ENCODE results near the gene ADCY4.
"Not testable (repeated sequence)": the region's sequence is repeated elsewhere in the genome, so short reads cannot be mapped to it uniquely, and the experiment has no call there.

Gene ADCY4

GRCh38 chr14:24334431-24335291, at the start of gene ADCY4:
Gene ADCY4, minus strand, starts transcription at chr14:24335071. Its CDS starts 419 bp downstream, at chr14:24334652.
- DNase-seq (ENCODE audit: low spot score) = no peak

DNA sequence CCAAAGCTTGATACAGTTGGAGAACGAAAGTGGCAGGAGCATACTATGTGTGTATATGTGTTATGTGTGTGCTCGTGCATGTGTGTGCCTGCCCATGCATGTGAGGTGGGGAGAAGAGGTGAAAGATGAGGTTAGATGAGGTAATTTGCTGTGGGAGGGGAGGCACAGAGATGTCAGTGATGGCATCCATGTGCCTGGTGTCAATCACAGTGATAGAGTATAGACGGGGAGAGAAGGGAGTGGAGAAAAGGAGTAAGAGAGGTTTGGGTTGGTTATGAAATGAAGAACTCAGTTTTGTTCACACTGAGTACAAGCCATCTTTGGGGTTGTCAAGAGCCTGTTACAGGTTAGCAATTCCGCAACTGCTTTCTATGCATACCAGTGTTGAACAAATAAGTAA, 49.3 kb upstream of the ADCY4 start:
- no peak for DNase-seq (ENCODE audit: low spot score)

- DNase-seq (ENCODE audit: low spot score) = no peak
Observed at GRCh38 chr14:24382064-24382371, 47.1 kb upstream of the ADCY4 start.

DNA sequence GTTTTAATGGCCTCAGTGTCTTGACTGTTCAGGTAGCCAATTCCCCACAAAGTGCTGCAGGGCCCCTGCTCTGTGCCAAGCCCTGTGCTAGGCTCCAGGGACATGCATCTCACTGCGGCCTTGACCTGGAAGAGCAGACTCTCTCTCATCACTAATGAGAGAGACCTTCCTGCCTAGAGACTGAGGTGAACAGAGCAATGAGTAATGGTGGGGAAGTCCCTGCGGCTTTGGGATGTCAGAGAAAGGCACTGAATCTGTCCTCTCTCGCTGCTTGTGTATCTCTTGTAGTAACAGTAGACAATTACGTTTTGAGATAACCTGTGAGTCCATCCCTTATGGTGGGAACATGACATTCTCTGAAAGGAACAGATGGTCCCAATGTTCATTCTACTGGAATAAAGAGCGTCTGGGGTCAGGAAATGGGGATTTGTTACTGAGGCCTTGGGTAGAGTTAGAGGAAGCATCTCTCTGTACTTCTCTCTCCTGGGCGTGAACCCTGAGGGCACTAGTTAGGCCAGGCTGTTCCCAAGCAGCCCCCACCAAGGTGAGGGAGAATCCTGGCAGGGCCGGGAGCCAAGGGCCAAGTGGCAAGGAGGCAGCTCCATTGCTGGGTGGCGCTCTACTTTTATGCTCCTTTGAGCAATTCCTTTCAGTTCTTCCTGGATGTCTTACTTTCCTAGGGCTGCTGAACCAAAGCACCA, 46.6 kb upstream of the ADCY4 start:
- no peak for DNase-seq (ENCODE audit: low spot score)

DNA sequence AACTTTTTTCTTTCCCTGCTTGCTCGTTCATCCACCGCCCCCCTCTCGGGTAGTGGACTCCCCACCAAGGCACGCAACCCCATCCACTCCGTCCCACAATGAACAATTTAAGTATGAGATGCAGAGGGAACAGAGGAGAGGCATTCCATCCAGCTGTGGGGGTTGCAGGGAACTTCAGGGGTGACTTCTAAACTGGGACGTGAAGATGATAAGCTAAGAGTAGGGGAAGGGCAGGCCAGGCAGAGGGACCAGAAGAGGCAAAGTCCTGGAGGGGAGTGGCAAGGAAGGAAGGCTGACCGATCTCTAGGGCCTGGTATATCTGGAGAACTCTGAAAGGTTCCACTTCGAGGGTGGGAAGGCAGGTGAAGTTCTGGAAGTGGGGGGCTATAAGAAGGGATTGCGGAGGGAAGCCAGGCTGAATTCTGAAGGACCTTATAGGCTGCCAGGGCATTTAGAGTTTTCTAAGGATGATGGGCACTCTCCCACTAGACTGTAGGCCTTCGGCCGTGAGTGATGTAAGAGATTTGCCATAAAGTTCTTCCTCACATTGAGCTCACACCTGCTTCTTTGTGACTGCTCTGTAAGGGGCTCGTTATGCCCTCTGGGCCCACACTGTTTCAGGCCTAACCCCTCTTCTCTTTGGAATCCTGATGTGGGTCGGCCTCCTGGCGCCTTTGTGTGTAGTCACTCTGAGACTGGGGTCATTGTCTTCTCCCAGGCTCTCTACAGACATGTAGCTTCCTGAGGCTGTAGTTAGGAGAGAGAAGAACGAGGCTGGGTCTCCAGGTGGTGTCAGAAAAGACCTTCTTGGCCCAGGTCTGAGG, 45.2 kb upstream of the ADCY4 start:
- no peak for DNase-seq (ENCODE audit: low spot score)

DNA sequence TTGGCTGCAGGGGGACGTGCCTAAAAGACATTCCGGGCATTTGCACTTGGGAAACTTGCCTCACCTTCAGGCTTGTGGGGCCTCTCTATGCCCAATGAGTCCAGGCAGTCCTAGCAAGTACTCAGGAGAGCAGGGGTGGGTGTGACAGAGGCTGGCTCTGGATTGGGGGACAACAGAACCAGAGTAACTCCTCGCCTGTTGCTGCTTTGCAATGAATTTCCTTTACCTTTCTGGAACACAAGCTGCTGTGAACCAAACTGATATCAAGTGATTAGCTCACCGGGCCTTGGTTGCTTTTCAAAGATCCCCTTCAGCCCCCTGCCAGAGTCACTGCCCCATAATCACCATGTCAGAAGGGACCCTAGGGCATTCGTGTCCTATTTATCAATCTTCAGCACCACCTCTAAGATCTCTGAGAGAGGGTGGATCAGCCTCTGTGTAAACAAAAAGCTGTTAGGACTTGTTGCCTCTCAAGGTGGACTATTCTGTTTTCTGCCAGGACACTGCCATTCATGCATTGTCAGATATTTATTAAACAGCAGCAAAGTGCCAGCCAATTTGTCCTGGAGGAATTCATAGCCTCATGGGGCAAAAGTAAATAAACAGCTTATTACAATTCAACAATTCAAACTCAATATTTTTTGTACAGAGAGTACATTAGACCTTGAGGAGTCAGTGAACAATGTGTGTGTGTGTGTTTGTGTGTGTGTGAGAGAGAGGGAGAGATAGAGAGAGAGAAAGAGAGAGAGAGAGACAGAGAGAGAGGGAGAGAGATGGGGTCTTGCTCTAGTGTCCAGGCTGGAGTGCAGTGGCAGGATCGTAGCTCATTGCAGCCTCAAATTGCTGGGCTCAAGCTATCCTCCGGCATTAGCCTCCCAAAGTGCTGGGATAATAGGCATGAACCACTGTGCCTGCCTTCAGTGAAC, 44.4 kb upstream of the ADCY4 start:
- no peak for DNase-seq (ENCODE audit: low spot score)

GRCh38 chr14:24378327-24378726, 43.5 kb upstream of the ADCY4 start:
- DNase-seq (ENCODE audit: low spot score) = no peak

GRCh38 chr14:24377657-24378056, 42.8 kb upstream of the ADCY4 start:
- no peak for DNase-seq (ENCODE audit: low spot score)

GRCh38 chr14:24377126-24377525, 42.3 kb upstream of the ADCY4 start:
- no peak for DNase-seq (ENCODE audit: low spot score)

DNA sequence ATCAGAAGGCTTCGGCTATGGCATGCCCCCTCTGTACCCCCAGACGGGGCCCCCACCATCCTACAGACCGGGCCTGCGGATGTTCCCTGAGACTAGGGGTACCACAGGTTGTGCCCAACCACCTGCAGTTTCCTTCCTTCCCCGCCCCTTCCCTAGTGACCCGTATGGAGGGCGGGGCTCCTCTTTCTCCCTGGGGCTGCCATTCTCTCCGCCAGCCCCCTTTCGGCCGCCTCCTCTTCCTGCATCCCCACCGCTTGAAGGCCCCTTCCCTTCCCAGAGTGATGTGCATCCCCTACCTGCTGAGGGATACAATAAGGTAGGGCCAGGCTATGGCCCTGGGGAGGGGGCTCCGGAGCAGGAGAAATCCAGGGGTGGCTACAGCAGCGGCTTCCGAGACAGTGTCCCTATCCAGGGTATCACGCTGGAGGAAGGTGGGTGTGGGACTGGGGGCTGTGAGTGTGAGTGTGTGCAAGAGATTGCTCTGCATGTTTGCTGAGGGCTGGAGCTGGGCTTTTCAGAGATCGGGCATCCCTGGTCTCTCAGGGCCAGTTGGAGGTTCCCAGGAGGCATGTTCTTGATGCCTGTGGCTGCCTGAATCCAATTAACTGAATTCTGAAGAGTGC, 41.7 kb upstream of the ADCY4 start:
- no peak for DNase-seq (ENCODE audit: low spot score)

DNA sequence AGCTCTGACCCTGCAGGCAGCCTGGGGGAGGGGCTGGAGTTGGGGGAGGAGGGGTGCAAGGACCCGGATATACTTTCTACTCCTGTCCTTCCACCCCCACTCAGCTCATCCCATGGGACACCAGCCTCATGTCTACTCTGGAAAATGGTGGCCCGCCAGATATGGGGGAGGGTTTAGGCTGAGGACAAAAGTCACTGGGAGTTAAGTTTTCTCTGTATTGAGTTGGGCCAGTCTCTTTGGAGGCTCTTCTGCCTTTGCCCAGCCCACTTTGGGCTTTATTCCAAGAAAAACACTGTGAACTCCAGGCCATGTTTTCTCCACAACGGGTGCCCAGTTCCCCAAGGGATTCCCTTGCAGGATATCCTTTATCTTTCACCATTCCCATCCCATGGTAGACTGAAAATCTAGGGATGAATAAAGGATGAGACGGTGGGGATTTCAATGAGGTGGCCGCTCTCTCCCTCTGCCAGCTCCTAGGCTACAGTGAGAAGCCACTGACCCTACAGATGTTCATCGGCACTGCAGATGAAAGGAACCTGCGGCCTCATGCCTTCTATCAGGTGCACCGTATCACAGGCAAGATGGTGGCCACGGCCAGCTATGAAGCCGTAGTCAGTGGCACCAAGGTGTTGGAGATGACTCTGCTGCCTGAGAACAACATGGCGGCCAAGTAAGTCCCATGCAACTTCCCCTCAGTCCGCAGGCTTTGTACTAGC, 38.0 kb upstream of the ADCY4 start:
- DNase-seq (ENCODE audit: low spot score) = no peak

DNA sequence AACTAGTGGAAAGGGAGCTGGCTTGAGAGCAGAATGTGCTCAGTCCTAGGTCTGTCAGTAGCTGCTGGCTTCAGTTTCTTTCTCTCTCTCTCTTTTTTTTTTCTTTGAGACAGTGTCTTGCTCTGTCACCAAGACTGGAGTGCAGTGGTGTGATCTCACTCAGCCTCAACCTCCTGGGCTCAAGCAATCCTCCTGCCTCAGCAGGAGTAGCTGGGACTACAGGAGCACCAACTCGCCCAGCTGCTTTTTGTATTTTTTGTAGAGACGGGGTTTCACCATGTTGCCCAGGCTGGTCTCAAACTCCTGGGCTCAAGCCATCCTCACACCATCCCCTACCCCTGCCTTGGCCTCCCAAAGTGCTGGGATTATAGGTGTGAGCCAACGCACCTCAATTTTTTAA, 36.7 kb upstream of the ADCY4 start:
- DNase-seq (ENCODE audit: low spot score) = not testable (repeated sequence)

DNA sequence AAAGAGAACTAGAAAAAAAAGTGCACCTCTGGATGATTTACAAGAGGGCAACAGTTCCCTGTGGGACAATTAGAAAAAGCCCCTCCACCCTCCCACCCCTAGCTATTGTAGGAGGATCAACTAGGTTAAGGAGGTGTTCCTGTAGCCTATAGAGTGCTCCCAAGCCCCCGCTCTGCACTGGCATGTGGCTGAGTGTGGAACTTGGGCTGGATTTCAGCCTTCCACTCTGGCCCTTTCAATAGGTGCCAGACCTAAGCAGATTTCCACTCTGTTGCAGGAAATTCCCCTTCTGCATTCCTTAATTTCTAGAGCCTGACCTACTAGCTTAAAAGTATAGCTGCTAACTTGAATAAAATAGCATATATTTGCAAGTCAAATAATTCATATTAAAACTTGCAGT, 35.9 kb upstream of the ADCY4 start:
- no peak for DNase-seq (ENCODE audit: low spot score)

- no peak for DNase-seq (ENCODE audit: low spot score)
Observed at GRCh38 chr14:24369907-24370687, 35.2 kb upstream of the ADCY4 start.

DNA sequence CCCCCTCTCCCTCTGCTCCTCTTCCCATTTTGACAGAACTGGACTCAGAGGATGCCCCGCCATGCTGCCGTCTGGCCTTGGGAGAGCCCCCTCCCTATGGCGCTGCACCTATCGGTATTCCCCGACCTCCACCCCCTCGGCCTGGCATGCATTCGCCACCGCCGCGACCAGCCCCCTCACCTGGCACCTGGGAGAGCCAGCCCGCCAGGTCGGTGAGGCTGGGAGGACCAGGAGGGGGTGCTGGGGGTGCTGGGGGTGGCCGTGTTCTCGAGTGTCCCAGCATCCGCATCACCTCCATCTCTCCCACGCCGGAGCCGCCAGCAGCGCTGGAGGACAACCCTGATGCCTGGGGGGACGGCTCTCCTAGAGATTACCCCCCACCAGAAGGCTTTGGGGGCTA, 34.6 kb upstream of the ADCY4 start:
- no peak for DNase-seq (ENCODE audit: low spot score)

- no peak for DNase-seq (ENCODE audit: low spot score)
Observed at GRCh38 chr14:24368562-24369252, 33.8 kb upstream of the ADCY4 start.

- DNase-seq (ENCODE audit: low spot score) = no peak
Observed at GRCh38 chr14:24368212-24368561, 33.3 kb upstream of the ADCY4 start.

DNA sequence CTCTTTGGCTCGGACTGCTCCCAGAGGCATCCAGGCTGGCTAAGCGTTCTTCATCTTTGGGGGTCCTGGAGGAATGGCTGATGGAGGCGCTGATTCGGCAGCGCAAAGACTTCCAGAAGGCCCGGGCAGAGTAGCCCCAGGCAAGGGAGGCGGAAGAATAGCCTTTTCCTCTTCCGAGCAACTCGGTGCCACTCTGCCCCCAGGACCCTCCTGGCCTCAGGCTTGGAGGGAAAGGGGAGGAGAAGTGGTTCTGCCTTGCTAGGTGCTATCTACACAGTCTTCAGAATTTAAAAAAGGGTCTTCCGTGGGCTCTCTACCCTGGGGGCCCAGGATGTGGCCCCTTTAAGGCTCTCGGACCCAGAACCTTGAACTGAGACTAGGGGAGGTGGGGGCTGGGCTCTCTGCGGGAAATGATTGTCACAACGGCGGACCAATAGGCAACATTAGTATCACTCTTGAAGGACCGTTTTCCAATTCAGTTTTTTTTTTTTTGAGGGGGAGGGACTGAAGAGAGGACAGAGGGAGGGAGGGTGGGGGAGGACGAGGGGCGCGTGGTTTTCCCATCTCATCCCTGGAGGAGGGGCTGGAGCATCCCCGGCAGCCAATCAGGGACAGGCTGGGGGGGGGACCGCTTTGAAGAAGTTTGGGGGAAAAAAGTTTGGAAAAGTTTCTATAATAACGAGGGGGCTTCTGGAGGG, 32.8 kb upstream of the ADCY4 start, which contains the start of gene NFATC4:
Gene NFATC4 (plus strand): TSS at position 671 of the 698 bp plus-strand sequence. CDS start 157 bp downstream, outside the sequence.
- no peak for DNase-seq (ENCODE audit: low spot score)

Data from CD4-positive, alpha-beta T cell treated with Interleukin-15 for 4 hours (primary cell).